Erythroblast (primary cell): ENCODE data around the gene MAP7D2.

Experiments
- GATA1 ChIP-seq: IDR thresholded peaks from 2 replicates; pipeline ENCODE4 v1.6.1; 2011; ENCODE audit warnings: low read depth, mild to moderate bottlenecking, control low read depth, low read length, moderate library complexity
- POLR2A ChIP-seq: IDR thresholded peaks from 2 replicates; pipeline ENCODE4 v1.6.1; 2011; ENCODE audit warnings: mild to moderate bottlenecking, low read length

- TF ChIP-seq POLR2A, result no peak
- TF ChIP-seq GATA1, result no peak
Observed at GRCh38 chrX:20061855-20062254, 54.9 kb downstream of the MAP7D2 start.
